Caco-2 (cell line): ENCODE data around the gene GORAB. TPM values are rescaled to one million over a fixed set of nuclear protein-coding genes. Genes with fewer than 3 reads are reported as not detected.

ENCODE experiments used
- BruUV-seq: library from RNA; stranded (reverse); fragments of 400-500 nt; replicated peaks from 2 replicates; lab custom pipeline; 2021; lab: Mats Ljungman, UMichigan
- CTCF ChIA-PET: fragments of 300-600 bp; sonication (Branson Sonifier 250); formaldehyde crosslinking; loops from one replicate; lab custom pipeline; 2022; ENCODE audit warnings: antibody characterized with exemption; lab: Charles Lee
- POLR2A ChIA-PET: fragments of 300-600 bp; sonication (Branson Sonifier 250); formaldehyde crosslinking; loops from one replicate; lab custom pipeline; 2022; ENCODE audit warnings: antibody characterized with exemption; lab: Charles Lee
- DNase-seq, 2 experiments: peaks; one replicate each; pipeline versions ENCODE4 v3.0.0 to v3.0.0-alpha.2; 2020 to 2022
- H3K27me3 ChIP-seq: replicated peaks from 2 replicates; pipeline ENCODE4 v1.6.0; 2011; ENCODE audit warnings: low read length; ENCODE audit not compliant: control insufficient read depth, insufficient read depth
- H3K36me3 ChIP-seq: 2 replicates; pipeline ENCODE4 v1.5.1; 2011; ENCODE audit warnings: low read length; ENCODE audit not compliant: control insufficient read depth, insufficient read depth
- H3K4me1 ChIP-seq: fragments of 250-450 bp; sonication (Bioruptor Pico); 2 replicates; pipeline ENCODE4 v1.5.1; 2020; ENCODE audit warnings: mild to moderate bottlenecking
- H3K4me3 ChIP-seq: 2 replicates; pipeline ENCODE4 v1.5.1; 2011; ENCODE audit warnings: low read depth, mild to moderate bottlenecking, control low read depth, low read length
- H3K9me3 ChIP-seq: fragments of 250-450 bp; sonication (Bioruptor Pico); 2 replicates; pipeline ENCODE4 v1.5.1; 2020; ENCODE audit warnings: mild to moderate bottlenecking, moderate library complexity
- H3K27ac Mint-ChIP-seq: one replicate; pipeline ENCODE4 v1.8.0; 2022; ENCODE audit warnings: mixed read lengths; ENCODE audit not compliant: unreplicated experiment
- H3K27me3 Mint-ChIP-seq: one replicate; pipeline ENCODE4 v1.8.0; 2022; ENCODE audit warnings: mixed read lengths; ENCODE audit not compliant: insufficient read depth, unreplicated experiment
- H3K36me3 Mint-ChIP-seq: one replicate; pipeline ENCODE4 v1.8.0; 2022; ENCODE audit warnings: mild to moderate bottlenecking, mixed read lengths; ENCODE audit not compliant: insufficient read depth, unreplicated experiment
- H3K4me1 Mint-ChIP-seq: one replicate; pipeline ENCODE4 v1.8.0; 2022; ENCODE audit warnings: low read depth, mixed read lengths; ENCODE audit not compliant: unreplicated experiment
- H3K4me3 Mint-ChIP-seq: one replicate; pipeline ENCODE4 v1.8.0; 2022; ENCODE audit warnings: mild to moderate bottlenecking, moderate library complexity, mixed read lengths; ENCODE audit not compliant: unreplicated experiment
- H3K9me3 Mint-ChIP-seq: one replicate; pipeline ENCODE4 v1.8.0; 2022; ENCODE audit warnings: mixed read lengths; ENCODE audit not compliant: unreplicated experiment
- CTCF ChIP-seq, 2 experiments: fragments of 200-600 bp in 1 of 2; IDR thresholded peaks; 1 replicate in 1 of 2; 2 replicates in 1 of 2; pipeline versions ENCODE4 v1.5.1 to v1.8.0; 2011 to 2022; ENCODE audit warnings: antibody characterized with exemption in 1 of 2, control low read depth in 1 of 2, inconsistent platforms in 1 of 2, low read depth in 1 of 2, low read length in 1 of 2, mild to moderate bottlenecking in 1 of 2, moderate library complexity in 1 of 2; ENCODE audit not compliant: insufficient read depth in 1 of 2, severe bottlenecking in 1 of 2, unreplicated experiment in 1 of 2
- intact Hi-C: fragments of 100-400 bp; cut with micrococcal nuclease; formaldehyde crosslinking; loops from one replicate; pipeline ENCODE4 v1.10.0; 2022; ENCODE audit not compliant: unreplicated experiment
- total RNA-seq: library from RNA; stranded (reverse); gene quantifications from 2 replicates; pipeline ENCODE4 v1.2.3, GENCODE V29; 2022

Gene GORAB
- total RNA-seq, 1 experiment from 2014 or later, result 11.0 TPM

- no peak overlapping the region for H3K4me3 ChIP-seq
- Mint-ChIP-seq H3K9me3 (peaks cover 6% of the 10 kb centered on the region), H3K36me3 (no peaks in the 10 kb centered on the region), H3K27ac (no peak overlapping the region), H3K4me1 (no peaks in the 10 kb centered on the region), H3K4me3 (no peak overlapping the region), H3K27me3 (peaks cover 7% of the 10 kb centered on the region)
- H3K9me3 ChIP-seq, result no peaks in the 10 kb centered on the region
- ChIA-PET CTCF (no interaction called here), POLR2A (no interaction called here)
- no peak for TF ChIP-seq CTCF (IDR thresholded peaks at IDR 0.05; ENCODE audit: insufficient read depth in 1 of 2, low read depth in 1 of 2, low read length in 1 of 2, severe bottlenecking in 1 of 2, unreplicated experiment in 1 of 2)
- no TSS peak for BruUV-seq
- no peaks in the 10 kb centered on the region for H3K4me1 ChIP-seq
- no peaks in the 10 kb centered on the region for H3K27me3 ChIP-seq
- intact Hi-C loops, result no loop called here
- no peak for DNase-seq
- no peaks in the 10 kb centered on the region for H3K36me3 ChIP-seq
These were observed 45.0 kb downstream of the GORAB start for GRCh38 chr1:170576980-170577379.

GRCh38 chr1:170578359-170578758 is 46.4 kb downstream of the GORAB start:
- POLR2A ChIA-PET, result no interaction called here
- no peak overlapping the region for H3K27ac Mint-ChIP-seq
- intact Hi-C loops, result no loop called here
- no peaks in the 10 kb centered on the region for H3K4me1 Mint-ChIP-seq
- TF ChIP-seq CTCF (IDR thresholded peaks at IDR 0.05; ENCODE audit: insufficient read depth in 1 of 2, low read depth in 1 of 2, low read length in 1 of 2, severe bottlenecking in 1 of 2, unreplicated experiment in 1 of 2), result no peak
- no peak overlapping the region for H3K4me3 Mint-ChIP-seq
- Histone ChIP-seq H3K4me1 (no peaks in the 10 kb centered on the region), H3K36me3 (no peaks in the 10 kb centered on the region), H3K9me3 (no peaks in the 10 kb centered on the region), H3K27me3 (no peaks in the 10 kb centered on the region), H3K4me3 (no peak overlapping the region)
- no peaks in the 10 kb centered on the region for H3K9me3 Mint-ChIP-seq
- DNase-seq, result no peak
- CTCF ChIA-PET, result no interaction called here
- H3K36me3 Mint-ChIP-seq, result no peaks in the 10 kb centered on the region
- BruUV-seq, result no TSS peak
- H3K27me3 Mint-ChIP-seq, result peaks cover 7% of the 10 kb centered on the region

- H3K27ac Mint-ChIP-seq, result no peak overlapping the region
- no peaks in the 10 kb centered on the region for H3K36me3 ChIP-seq
- H3K27me3 ChIP-seq, result no peaks in the 10 kb centered on the region
- peaks cover 7% of the 10 kb centered on the region for H3K27me3 Mint-ChIP-seq
- TF ChIP-seq CTCF (IDR thresholded peaks at IDR 0.05; ENCODE audit: insufficient read depth in 1 of 2, low read depth in 1 of 2, low read length in 1 of 2, severe bottlenecking in 1 of 2, unreplicated experiment in 1 of 2), result no peak
- DNase-seq, result no peak
- H3K9me3 ChIP-seq, result no peaks in the 10 kb centered on the region
- no TSS peak for BruUV-seq
- no peak overlapping the region for H3K4me3 ChIP-seq
- ChIA-PET CTCF (no interaction called here), POLR2A (no interaction called here)
- no peaks in the 10 kb centered on the region for H3K4me1 Mint-ChIP-seq
- no peaks in the 10 kb centered on the region for H3K36me3 Mint-ChIP-seq
- intact Hi-C loops, result no loop called here
- no peaks in the 10 kb centered on the region for H3K4me1 ChIP-seq
- H3K4me3 Mint-ChIP-seq, result no peak overlapping the region
- H3K9me3 Mint-ChIP-seq, result no peaks in the 10 kb centered on the region
These were observed 48.9 kb downstream of the GORAB start for GRCh38 chr1:170580636-170581440.
